ENCODE measurements around the gene GMDS. TPM values are rescaled to one million over a fixed set of nuclear protein-coding genes. Genes with fewer than 3 reads are reported as not detected.

GMDS gene
- total and polyA plus RNA-seq, 2 donors (not counting 3 experiments of a cell fraction or from before 2014, with no cell fraction given), result 9.8 to 23.5 TPM

- DNase-seq (ENCODE audit: low read depth, low spot score) (no peak), FAIRE-seq (no peak)
- TF ChIP-seq FOS (IDR thresholded peaks at IDR 0.05; ENCODE audit: borderline replicate concordance, insufficient read depth, low read length), result no peak
- no peak for TF ChIP-seq CTCF (IDR thresholded peaks at IDR 0.05; ENCODE audit: extremely low read depth in 1 of 2, insufficient read depth in 1 of 2, low read depth in 1 of 2, low read length in 2 of 2)
- TF ChIP-seq JUN (IDR thresholded peaks at IDR 0.05; ENCODE audit: borderline replicate concordance, insufficient read depth, insufficient read length, low read depth), result no peak
- CTCF ChIA-PET, result interaction anchor here (1.4 kb wide), 1 partner anchor 13 kb away, joined by 3 read pairs; no protein-coding TSS in a partner anchor
- Histone ChIP-seq H3K4me1 (ENCODE audit: control insufficient read depth, extremely low read depth, insufficient read depth, low read length) (no peaks in the 10 kb centered on the region), H3K36me3 (ENCODE audit: control insufficient read depth in 2 of 2, extremely low read depth in 1 of 2, insufficient read depth in 2 of 2, low read length in 2 of 2) (no peaks in the 10 kb centered on the region), H3K9ac (replicated peaks; ENCODE audit: extremely low read depth, insufficient read depth, low read length) (no peak overlapping the region), H3K27me3 (ENCODE audit: control insufficient read depth in 2 of 2, insufficient read depth in 2 of 2, low read length in 2 of 2) (no peaks in the 10 kb centered on the region), H3K4me2 (ENCODE audit: insufficient read depth, low read length) (no peak overlapping the region), H2AFZ (ENCODE audit: low read depth, low read length) (no peak overlapping the region), H3K79me2 (ENCODE audit: control insufficient read depth, insufficient read depth, low read length) (no peaks in the 10 kb centered on the region), H3K9me3 (replicated peaks; ENCODE audit: control insufficient read depth, insufficient read depth, low read length) (no peaks in the 10 kb centered on the region), H3K27ac (ENCODE audit: insufficient read depth, low read depth, low read length) (no peak overlapping the region), H3K4me3 (replicated peaks in 1 of 3; ENCODE audit: insufficient read depth in 1 of 3, low read depth in 1 of 3, low read length in 3 of 3) (no peak overlapping the region), H4K20me1 (replicated peaks; ENCODE audit: control insufficient read depth, extremely low read depth, insufficient read depth, low read length) (no peaks in the 10 kb centered on the region), H3K9me1 (replicated peaks; ENCODE audit: control insufficient read depth, extremely low read depth, insufficient read depth, low read length) (no peaks in the 10 kb centered on the region)
- intact Hi-C loops (cut with micrococcal nuclease), result no loop called here
- no TSS peak for BruUV-seq (replicated peaks)
- dilution Hi-C loops (cut with MboI; ENCODE audit: extremely low pct_ligation_motif_present, low sequenced_read_pairs), result no loop called here
- POLR2A ChIA-PET, result no interaction called here
Observed at GRCh38 chr6:1941534-1941933, 303.9 kb downstream of the GMDS start.

DNA sequence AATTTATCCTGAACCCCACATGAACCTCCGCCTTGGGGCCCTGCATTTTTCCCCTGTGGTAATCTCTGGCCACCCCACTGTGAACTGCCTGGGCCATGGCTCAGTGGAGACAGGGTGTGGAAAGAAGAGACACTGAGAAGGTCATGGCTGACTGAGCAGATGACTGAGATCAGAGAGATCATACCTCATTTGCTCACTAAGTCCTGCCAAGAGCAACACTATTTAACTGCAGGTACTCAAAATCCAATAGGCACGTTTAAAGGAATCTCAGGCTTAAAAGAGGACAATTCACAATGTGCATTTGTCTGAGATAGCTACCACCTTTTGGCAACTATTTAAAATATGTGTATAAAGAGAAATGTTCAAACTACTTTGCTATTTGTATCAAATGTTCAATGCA lies 305.0 kb downstream of the GMDS start:
- H3K9ac ChIP-seq (replicated peaks; ENCODE audit: extremely low read depth, insufficient read depth, low read length), result no peak overlapping the region
- no TSS peak for BruUV-seq (replicated peaks)
- TF ChIP-seq EZH2 (IDR thresholded peaks at IDR 0.05; ENCODE audit: borderline replicate concordance, low read depth, low read length, severe bottlenecking), result no peak
- TF ChIP-seq FOS (IDR thresholded peaks at IDR 0.05; ENCODE audit: borderline replicate concordance, insufficient read depth, low read length), result no peak
- no peak for TF ChIP-seq POLR2AphosphoS5 (IDR thresholded peaks at IDR 0.05; ENCODE audit: insufficient read depth, low read depth, low read length)
- no peak for TF ChIP-seq CTCF (IDR thresholded peaks at IDR 0.05; ENCODE audit: extremely low read depth in 1 of 2, insufficient read depth in 1 of 2, low read depth in 1 of 2, low read length in 2 of 2)
- TF ChIP-seq, protein P1, sequence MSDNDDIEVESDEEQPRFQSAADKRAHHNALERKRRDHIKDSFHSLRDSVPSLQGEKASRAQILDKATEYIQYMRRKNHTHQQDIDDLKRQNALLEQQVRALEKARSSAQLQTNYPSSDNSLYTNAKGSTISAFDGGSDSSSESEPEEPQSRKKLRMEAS (IDR thresholded peaks at IDR 0.05; ENCODE audit: insufficient read depth, insufficient read length), result no peak
- no peak for TF ChIP-seq MYC (IDR thresholded peaks at IDR 0.05; ENCODE audit: low read depth, low read length)
- TF ChIP-seq JUN (IDR thresholded peaks at IDR 0.05; ENCODE audit: borderline replicate concordance, insufficient read depth, insufficient read length, low read depth), result no peak
- TF ChIP-seq GATA2 (IDR thresholded peaks at IDR 0.05; ENCODE audit: insufficient read depth, insufficient read length, low read depth, low read length), result no peak
- no peak for TF ChIP-seq POLR2A (IDR thresholded peaks at IDR 0.05; ENCODE audit: low read depth, low read length)
- no peak overlapping the region for H3K4me2 ChIP-seq (ENCODE audit: insufficient read depth, low read length)
- H4K20me1 ChIP-seq (replicated peaks; ENCODE audit: control insufficient read depth, extremely low read depth, insufficient read depth, low read length), result no peaks in the 10 kb centered on the region
- H3K4me1 ChIP-seq (ENCODE audit: control insufficient read depth, extremely low read depth, insufficient read depth, low read length), result no peaks in the 10 kb centered on the region
- FAIRE-seq (no peak), DNase-seq (ENCODE audit: low read depth, low spot score) (no peak)
- H2AFZ ChIP-seq (ENCODE audit: low read depth, low read length), result no peak overlapping the region
- H3K27me3 ChIP-seq (ENCODE audit: control insufficient read depth in 2 of 2, insufficient read depth in 2 of 2, low read length in 2 of 2), result no peaks in the 10 kb centered on the region
- CTCF ChIA-PET, result interaction anchor here (1.4 kb wide), 1 partner anchor 12 kb away, joined by 3 read pairs; no protein-coding TSS in a partner anchor
- no peaks in the 10 kb centered on the region for H3K36me3 ChIP-seq (ENCODE audit: control insufficient read depth in 2 of 2, extremely low read depth in 1 of 2, insufficient read depth in 2 of 2, low read length in 2 of 2)
- no peaks in the 10 kb centered on the region for H3K9me3 ChIP-seq (replicated peaks; ENCODE audit: control insufficient read depth, insufficient read depth, low read length)
- POLR2A ChIA-PET, result no interaction called here
- dilution Hi-C loops (cut with MboI; ENCODE audit: extremely low pct_ligation_motif_present, low sequenced_read_pairs) (no loop called here), intact Hi-C loops (cut with micrococcal nuclease) (no loop called here)
- H3K79me2 ChIP-seq (ENCODE audit: control insufficient read depth, insufficient read depth, low read length), result no peaks in the 10 kb centered on the region
- no peaks in the 10 kb centered on the region for H3K9me1 ChIP-seq (replicated peaks; ENCODE audit: control insufficient read depth, extremely low read depth, insufficient read depth, low read length)
- no peak overlapping the region for H3K4me3 ChIP-seq (replicated peaks in 1 of 3; ENCODE audit: insufficient read depth in 1 of 3, low read depth in 1 of 3, low read length in 3 of 3)
- H3K27ac ChIP-seq (ENCODE audit: insufficient read depth, low read depth, low read length), result no peak overlapping the region

All from endothelial cell of umbilical vein (primary cell).